ENCODE results near the gene PARS2.

Gene PARS2

DNA sequence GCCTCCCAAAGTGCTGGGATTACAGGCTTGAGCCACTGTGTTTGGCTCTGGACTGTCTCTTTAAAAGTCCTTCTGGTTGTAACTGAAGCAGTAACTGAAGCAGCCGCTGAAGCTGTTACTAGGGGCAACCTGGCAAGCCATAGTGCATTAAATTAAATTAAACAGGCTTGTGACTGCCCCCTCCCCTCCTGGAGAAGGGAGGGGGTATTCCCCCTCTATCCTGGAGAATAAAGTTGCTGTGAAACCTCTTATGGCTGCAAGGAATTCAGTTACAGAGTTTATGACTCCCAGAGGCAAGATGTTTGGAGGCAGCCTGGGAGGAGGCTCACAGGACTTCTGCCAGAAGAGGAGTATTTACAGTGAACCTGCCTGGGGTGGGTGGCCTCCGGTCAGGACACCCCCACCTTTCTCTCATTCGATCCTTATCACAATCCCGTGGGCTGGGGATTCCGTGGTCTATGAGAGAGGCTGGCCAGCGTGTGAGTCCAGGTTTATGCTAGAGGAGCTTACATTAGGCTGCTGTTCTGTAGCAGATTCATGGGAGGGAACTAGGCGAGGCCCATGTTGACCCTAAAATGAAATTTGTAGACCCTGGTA lies 28.5 kb upstream of the PARS2 start:
- Histone ChIP-seq H3K27ac (no peak overlapping the region), H3K4me3 (no peak overlapping the region)
- no peak for TF ChIP-seq CTCF (IDR thresholded peaks at IDR 0.05)
- no peak for DNase-seq (ENCODE audit: low spot score)

DNA sequence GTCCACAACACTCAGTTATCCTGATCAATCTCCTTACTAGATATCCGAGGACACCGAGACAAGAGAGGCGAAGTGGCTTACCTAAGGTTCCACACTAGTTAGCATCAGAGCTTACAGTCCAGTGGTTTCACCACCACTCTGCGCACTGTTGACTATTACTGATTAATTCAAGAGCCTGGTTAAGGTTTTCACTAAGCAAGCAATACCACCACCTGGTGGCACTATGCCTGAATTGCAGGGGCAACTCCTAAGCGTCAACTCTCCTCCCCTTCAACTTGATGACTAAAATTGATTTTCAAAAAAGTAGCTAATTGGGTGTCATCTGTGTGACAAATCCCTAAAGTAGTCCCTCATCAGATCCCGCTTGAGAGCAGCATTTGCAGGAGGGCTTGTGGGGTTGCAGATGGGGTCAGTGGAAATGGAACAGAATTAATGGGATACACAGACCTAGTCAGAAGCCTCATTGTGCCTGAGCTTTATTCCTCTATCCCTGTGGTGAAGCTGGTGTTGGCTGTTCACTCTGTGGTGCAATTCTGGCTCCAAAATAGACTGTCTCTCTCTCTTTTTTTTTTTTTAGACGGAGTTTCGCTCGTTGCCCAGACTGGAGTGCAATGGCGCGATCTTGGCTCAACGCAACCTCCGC lies 27.7 kb upstream of the PARS2 start:
- no peak overlapping the region for H3K4me3 ChIP-seq
- no peak for DNase-seq (ENCODE audit: low spot score)
- no peak for TF ChIP-seq CTCF (IDR thresholded peaks at IDR 0.05)
- no peak overlapping the region for H3K27ac ChIP-seq

- no peak for TF ChIP-seq CTCF (IDR thresholded peaks at IDR 0.05)
- H3K4me3 ChIP-seq: no peak overlapping the region
- no peak overlapping the region for H3K27ac ChIP-seq
- DNase-seq (ENCODE audit: low spot score): no peak
These were observed 24.1 kb upstream of the PARS2 start for GRCh38 chr1:54788459-54788858.

DNA sequence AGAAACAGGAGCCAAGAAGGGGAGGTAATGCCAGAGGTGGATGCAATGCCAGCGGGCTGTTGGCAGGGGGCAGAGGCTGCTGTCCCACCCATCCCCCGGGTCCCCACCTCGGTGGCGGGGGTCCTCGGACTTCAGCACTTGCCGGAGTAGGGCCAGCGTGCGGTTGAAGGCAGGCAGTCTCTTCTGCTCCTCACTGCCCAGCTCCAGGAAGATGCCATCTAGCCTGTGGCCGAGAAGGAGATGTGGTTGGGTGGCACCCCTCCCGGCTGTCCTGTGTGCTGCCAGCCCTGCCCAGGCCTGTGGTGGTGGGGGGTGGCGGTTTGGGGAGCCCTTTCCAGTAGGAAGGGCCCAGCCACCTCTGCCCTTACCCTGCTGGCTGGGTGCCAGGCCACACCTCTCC lies 23.3 kb upstream of the PARS2 start:
- DNase-seq (ENCODE audit: low spot score): no peak
- no peak for TF ChIP-seq CTCF (IDR thresholded peaks at IDR 0.05)
- H3K27ac ChIP-seq: no peak overlapping the region
- no peak overlapping the region for H3K4me3 ChIP-seq

GRCh38 chr1:54786778-54787177 lies 22.5 kb upstream of the PARS2 start:
- TF ChIP-seq CTCF (IDR thresholded peaks at IDR 0.05): no peak
- H3K27ac ChIP-seq: no peak overlapping the region
- H3K4me3 ChIP-seq: no peak overlapping the region
- no peak for DNase-seq (ENCODE audit: low spot score)

- TF ChIP-seq CTCF (IDR thresholded peaks at IDR 0.05): no peak
These were observed 19.7 kb upstream of the PARS2 start for GRCh38 chr1:54784066-54784465.

DNA sequence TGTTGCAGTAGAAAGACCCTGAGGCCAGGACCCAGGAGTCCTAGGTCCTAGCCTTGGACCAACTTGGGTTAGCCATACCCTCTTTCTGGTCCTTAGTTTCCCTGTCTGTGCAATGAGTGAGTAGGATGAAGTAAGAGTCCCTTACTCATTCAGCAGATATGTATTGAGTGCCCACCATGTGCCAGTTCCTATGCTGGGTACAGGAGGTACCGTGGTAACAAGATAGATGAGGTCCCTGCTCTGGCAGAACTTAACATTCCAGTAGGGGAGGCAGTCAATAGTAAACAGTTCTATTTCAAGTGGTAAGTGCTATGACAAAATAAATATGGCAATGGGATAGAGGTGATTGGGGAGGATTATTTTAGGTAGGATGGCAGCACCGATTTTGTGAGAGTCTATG lies 18.3 kb upstream of the PARS2 start:
- H3K4me3 ChIP-seq: no peak overlapping the region
- DNase-seq (ENCODE audit: low spot score): no peak
- TF ChIP-seq CTCF (IDR thresholded peaks at IDR 0.05): no peak
- no peak overlapping the region for H3K27ac ChIP-seq

More at GRCh38 chr1:54784066-54784465, 19.7 kb upstream of the PARS2 start:
- DNase-seq (ENCODE audit: low spot score): no peak
- Histone ChIP-seq H3K27ac (no peak overlapping the region), H3K4me3 (no peak overlapping the region)
